AG10803 (cell line): ENCODE results near the gene RRAGC.

Source experiments
- DNase-seq: peaks from one replicate; pipeline ENCODE4 v3.0.0; 2010; ENCODE audit warnings: low read depth
- H3K4me3 ChIP-seq: 2 replicates; pipeline ENCODE4 v1.5.1; 2011; ENCODE audit warnings: mild to moderate bottlenecking, low read length, control low read depth
- TF ChIP-seq, protein P1 (sequence below): conservative IDR thresholded peaks from 2 replicates; pipeline ENCODE4 v1.5.1; 2011; ENCODE audit warnings: mild to moderate bottlenecking, low read length, control low read depth, inconsistent platforms

The RRAGC gene

DNA sequence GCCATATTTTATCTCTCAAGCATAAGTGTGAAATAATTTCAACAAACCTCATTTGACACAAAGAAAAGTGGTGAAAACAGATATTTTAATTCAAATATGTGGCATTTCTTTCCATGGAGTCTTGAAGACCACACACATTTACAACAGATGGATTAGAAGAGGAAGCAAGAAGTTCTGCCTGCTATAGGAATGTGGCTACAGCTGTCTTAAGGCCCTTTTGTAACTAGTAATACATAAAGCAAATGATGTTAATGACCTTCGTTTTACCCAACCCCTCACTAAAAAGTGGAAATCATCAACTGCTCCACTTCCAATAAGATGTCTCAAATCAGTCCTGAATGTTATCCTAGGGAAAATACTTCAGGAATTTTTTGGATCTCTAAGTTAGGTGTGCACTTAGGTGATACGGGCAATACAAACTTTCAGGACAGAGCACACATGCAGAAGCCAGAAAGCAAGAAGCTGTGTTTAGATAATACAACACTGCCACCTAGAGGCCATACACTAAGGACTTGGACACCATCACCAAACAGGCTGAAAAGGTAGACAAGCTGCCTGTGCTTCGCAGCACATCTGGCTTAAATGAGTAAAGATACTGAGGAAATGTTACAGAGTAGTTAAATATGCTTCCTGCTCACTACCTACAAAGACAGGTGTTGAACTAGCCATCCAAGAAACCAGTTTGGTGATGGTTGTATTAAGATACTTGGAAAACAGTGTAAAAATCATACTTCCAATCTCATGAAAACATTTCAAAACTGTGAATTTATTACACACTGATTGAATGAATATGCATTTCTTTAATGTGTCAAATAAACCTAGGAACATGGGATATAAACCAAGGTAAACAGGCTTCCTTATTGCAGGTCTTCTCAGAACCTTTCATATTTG lies 24.4 kb downstream of the RRAGC start:
- no peak overlapping the region for H3K4me3 ChIP-seq
- TF ChIP-seq, protein P1, sequence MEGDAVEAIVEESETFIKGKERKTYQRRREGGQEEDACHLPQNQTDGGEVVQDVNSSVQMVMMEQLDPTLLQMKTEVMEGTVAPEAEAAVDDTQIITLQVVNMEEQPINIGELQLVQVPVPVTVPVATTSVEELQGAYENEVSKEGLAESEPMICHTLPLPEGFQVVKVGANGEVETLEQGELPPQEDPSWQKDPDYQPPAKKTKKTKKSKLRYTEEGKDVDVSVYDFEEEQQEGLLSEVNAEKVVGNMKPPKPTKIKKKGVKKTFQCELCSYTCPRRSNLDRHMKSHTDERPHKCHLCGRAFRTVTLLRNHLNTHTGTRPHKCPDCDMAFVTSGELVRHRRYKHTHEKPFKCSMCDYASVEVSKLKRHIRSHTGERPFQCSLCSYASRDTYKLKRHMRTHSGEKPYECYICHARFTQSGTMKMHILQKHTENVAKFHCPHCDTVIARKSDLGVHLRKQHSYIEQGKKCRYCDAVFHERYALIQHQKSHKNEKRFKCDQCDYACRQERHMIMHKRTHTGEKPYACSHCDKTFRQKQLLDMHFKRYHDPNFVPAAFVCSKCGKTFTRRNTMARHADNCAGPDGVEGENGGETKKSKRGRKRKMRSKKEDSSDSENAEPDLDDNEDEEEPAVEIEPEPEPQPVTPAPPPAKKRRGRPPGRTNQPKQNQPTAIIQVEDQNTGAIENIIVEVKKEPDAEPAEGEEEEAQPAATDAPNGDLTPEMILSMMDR = peak; percentile 91
- DNase-seq = peak; percentile 84

DNA sequence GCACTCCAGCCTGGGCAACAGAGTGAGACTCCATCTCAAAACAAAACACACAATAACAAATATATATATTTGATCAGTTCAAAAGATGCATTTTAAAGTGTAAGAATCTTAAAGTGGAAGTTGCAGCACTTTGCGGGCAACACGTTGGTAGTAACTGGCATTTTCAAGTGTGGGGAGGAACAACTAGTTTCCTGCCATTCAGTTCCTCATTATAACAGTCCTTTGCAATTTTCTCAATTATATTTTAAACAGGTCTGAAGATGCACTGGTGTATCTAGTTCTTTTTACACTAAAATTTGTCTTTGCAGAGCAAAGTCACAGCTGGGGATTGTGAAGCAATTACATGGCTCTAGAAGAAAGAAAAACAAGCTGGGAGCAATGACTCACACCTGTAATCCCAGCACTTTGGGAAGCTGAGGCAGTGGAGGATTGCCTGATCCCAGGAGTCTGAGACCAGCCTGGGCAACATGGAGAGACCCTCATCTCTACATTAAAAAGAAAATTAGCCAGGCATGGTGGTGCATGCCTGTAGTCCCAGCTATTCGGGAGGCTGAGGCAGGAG lies 25.3 kb downstream of the RRAGC start:
- no peak for DNase-seq
- no peak overlapping the region for H3K4me3 ChIP-seq
- TF ChIP-seq, protein P1 = no peak

DNA sequence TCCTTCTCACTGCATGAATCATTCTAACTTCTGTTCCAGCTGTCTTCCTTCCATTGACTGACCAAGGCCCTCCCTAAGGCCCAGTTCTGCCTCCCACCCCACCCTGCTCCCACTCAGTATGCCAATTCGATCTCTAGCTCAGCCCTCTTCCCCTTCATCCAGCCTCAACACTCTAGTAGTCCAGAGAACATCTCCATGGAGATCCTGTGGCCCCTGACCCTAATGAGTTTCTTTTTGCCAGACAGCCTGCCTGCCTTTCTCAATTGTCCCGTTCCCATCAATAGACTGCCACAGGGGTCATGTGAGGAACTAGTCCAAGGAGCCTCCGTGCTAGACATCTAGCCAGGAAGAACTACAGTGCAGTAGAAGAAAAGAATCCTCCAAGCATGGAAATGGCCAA lies 26.4 kb downstream of the RRAGC start:
- no peak overlapping the region for H3K4me3 ChIP-seq
- DNase-seq = no peak
- TF ChIP-seq, protein P1 = no peak

DNA sequence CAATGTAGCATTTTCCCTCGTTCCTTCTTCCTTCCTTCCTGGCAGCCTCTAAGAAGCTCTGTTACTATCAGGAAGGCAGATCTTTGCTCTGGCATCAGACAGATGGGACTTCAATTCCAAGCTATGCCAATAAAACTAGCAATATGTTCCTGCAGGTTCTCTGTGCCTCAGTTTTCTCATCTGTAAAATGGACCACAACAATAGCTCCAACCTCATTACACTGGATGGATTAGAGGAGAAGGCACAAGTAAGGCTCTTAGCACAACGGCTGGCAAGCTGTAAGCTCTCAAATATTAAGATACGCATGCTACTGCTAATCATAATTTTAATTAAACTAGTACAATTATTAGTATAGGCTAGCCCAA lies 27.2 kb downstream of the RRAGC start:
- no peak for DNase-seq
- TF ChIP-seq, protein P1 = no peak
- no peak overlapping the region for H3K4me3 ChIP-seq

DNA sequence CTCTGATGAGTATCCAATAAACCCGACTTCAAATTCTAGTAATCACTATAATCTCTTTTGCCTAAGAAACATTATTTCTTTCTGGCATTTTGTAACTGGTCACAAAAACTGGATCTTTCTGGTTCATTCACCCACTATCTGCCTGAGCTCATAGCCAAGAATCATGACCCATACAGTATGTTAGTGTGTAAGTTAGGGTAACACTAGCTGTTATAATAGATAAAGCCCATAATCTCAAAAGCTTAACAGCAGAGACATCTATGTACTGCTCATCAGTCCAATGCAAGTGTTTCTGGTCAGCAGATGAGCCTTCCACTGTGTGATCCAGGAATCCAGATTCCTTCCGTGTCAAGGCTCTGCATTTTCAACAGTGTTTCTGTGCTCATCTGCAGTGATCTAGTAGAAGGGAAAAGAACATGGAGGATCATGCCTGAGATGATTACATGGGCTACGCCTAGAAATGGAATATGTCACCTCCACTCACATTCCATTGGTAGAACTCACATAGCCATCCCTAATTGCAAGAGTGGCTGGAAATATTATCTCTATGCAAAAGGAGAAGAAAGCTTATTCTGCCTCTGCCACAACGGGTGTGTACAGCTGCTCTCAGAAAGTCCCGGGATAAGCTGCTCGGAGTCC lies 27.7 kb downstream of the RRAGC start:
- peak; percentile 28 for DNase-seq
- no peak overlapping the region for H3K4me3 ChIP-seq
- TF ChIP-seq, protein P1 = no peak

DNA sequence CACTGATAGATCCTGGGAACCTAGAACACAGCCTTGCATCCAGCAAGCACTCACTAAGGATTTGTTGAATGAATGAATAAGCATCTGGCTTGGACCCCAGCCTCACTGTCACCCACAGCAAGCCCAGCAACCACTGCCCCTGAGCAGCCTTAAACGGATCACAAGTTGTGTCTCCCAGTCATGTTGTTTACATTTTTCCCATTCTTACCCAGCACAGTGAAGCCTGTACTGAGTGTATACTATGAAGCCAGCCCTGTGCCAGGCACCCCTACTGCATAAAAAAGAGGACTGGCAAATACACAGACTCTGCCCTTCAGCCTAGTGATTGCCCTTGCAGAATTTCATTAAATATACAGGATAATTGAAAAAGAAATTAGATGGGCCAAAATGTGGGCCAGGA lies 30.2 kb downstream of the RRAGC start:
- peak; percentile 15 for DNase-seq
- TF ChIP-seq, protein P1 = no peak
- H3K4me3 ChIP-seq = no peak overlapping the region

DNA sequence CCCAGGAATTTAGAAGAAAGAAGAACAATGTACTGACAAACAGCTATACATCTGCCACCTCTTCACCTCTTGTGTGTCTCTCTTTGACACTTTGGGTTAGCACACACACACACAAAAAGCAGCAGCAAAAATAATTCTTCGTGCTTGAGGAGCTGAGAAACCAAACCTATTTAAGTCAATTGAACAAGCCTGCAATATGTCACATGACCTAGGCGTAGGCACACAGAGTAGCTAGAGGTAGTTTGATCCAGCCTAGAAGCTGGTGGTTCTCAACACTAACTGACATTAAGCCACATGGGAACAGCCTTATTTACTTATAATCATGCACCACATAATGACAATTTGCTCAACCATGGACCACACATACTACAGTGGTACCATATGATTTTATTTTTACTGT lies 32.3 kb downstream of the RRAGC start:
- no peak for DNase-seq
- no peak overlapping the region for H3K4me3 ChIP-seq
- TF ChIP-seq, protein P1 = no peak
